Nephron progenitor cell (in vitro differentiated cells): ENCODE results near the gene TTC17.

Experiments
- DNase-seq: peaks from one replicate; pipeline ENCODE4 v3.0.0; 2021
- H3K27ac Mint-ChIP-seq: 2 replicates; pipeline ENCODE4 v1.8.0; 2021; ENCODE audit warnings: mild to moderate bottlenecking, moderate library complexity, mixed read lengths
- H3K27me3 Mint-ChIP-seq: 2 replicates; pipeline ENCODE4 v1.8.0; 2021; ENCODE audit warnings: mild to moderate bottlenecking, low read depth, mixed read lengths; ENCODE audit not compliant: poor library complexity
- H3K36me3 Mint-ChIP-seq: 2 replicates; pipeline ENCODE4 v1.8.0; 2021; ENCODE audit warnings: low read depth, mixed read lengths
- H3K4me1 Mint-ChIP-seq: 2 replicates; pipeline ENCODE4 v1.8.0; 2021; ENCODE audit warnings: mixed read lengths
- H3K4me3 Mint-ChIP-seq: 2 replicates; pipeline ENCODE4 v1.8.0; 2021; ENCODE audit warnings: mild to moderate bottlenecking, moderate library complexity, mixed read lengths
- H3K9me3 Mint-ChIP-seq: 2 replicates; pipeline ENCODE4 v1.8.0; 2021; ENCODE audit warnings: mild to moderate bottlenecking, moderate library complexity, mixed read lengths
- TF ChIP-seq, protein P1 (sequence below): fragments of 200-600 bp; sonication (generic); IDR thresholded peaks from 2 replicates; pipeline ENCODE4 v1.5.0; 2021; ENCODE audit warnings: antibody characterized with exemption

TTC17 gene

DNA sequence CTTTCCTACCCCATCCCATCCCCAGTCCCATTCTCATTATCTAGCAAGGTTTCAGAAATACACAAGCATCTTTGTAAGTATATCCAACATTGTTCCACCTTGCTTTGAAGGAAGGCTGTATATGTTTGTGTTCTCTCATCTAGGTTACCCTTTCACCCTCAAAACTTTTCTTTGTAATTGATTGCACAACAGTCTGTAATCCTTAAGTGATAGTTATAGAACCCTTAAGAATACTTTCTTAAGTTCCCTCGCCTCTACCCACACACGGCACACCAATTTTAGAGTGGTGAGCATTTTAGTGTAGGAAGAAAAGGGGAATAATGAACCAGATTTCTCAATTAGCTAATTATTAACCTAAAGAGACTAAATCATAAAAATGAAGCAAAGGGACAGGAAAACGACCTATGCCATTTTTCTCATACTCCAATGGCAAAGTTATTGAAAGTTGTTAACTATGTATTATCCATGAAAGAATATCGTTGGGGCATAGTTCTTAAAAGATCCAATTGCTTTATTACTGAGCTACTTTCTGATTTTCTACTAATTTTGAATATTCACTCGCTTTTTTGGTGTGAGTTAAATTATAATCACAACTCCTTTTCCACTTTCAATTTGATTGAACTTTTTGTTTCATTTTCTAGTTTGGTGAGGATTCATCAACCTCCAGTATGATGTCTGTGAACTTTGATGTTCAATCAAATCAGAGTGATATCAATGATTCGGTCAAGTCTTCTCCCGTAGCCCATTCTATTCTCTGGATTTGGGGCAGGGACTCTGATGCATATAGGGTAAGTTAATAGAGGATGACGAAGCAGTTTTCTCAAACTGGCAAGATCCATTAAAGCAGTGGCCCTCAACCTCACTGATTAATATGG is 44.9 kb downstream of the TTC17 start:
- no peaks in the 10 kb centered on the region for H3K9me3 Mint-ChIP-seq
- H3K4me1 Mint-ChIP-seq: no peaks in the 10 kb centered on the region
- no peaks in the 10 kb centered on the region for H3K27me3 Mint-ChIP-seq
- peaks cover 62% of the 10 kb centered on the region for H3K36me3 Mint-ChIP-seq
- no peak overlapping the region for H3K4me3 Mint-ChIP-seq
- TF ChIP-seq, protein P1, sequence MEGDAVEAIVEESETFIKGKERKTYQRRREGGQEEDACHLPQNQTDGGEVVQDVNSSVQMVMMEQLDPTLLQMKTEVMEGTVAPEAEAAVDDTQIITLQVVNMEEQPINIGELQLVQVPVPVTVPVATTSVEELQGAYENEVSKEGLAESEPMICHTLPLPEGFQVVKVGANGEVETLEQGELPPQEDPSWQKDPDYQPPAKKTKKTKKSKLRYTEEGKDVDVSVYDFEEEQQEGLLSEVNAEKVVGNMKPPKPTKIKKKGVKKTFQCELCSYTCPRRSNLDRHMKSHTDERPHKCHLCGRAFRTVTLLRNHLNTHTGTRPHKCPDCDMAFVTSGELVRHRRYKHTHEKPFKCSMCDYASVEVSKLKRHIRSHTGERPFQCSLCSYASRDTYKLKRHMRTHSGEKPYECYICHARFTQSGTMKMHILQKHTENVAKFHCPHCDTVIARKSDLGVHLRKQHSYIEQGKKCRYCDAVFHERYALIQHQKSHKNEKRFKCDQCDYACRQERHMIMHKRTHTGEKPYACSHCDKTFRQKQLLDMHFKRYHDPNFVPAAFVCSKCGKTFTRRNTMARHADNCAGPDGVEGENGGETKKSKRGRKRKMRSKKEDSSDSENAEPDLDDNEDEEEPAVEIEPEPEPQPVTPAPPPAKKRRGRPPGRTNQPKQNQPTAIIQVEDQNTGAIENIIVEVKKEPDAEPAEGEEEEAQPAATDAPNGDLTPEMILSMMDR: no peak
- no peak overlapping the region for H3K27ac Mint-ChIP-seq
- DNase-seq: no peak

DNA sequence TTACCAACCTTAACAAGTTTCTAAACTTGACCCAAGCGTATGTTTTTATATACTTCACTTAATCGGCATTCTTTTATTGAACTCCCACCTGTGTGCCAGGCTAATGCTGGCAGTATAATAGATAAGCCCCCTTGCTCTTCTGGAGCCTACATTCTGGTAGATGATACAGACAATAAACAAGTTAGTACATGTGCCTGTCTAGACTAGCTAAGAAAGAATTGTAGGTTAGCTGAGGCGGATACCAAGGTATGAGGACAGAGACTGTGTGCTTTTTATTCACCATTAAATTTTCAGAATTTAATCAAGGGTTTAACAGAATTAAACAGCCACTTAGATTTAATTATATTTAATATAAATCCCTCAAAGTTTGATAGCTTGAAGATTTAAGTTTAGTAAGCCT is 45.7 kb downstream of the TTC17 start:
- H3K9me3 Mint-ChIP-seq: no peaks in the 10 kb centered on the region
- TF ChIP-seq, protein P1: no peak
- peaks cover 64% of the 10 kb centered on the region for H3K36me3 Mint-ChIP-seq
- no peaks in the 10 kb centered on the region for H3K27me3 Mint-ChIP-seq
- no peaks in the 10 kb centered on the region for H3K4me1 Mint-ChIP-seq
- no peak for DNase-seq
- H3K4me3 Mint-ChIP-seq: no peak overlapping the region
- no peak overlapping the region for H3K27ac Mint-ChIP-seq

DNA sequence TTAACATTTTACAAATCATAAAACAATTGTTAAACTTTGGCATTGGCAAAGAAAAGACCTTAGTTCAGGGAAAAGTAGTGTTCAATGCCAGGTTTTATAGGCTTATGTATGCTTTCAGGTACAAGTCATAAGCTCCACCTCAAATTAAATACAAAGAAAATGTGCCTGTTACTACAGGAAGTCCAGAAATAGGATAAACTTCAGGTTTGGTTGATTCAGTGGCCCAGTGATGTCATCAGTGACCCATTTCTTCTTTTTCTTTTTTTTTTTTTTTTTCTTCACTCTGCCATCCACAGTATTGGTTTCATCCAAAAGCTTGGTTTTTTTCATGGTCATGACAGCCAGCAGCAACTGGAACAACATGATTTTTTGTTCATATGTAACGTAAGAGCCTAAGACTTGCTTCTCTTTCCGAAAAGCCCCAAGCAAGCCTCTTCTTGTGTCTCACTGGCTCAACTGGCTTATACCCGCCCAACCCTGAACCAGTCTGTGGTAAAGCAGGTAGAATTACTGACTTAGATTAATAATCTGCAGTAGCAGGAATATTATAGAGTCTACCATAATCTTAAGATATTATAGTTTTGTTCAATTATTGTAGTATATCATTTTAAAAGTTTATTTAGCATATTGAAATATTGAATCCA is 46.2 kb downstream of the TTC17 start:
- TF ChIP-seq, protein P1: no peak
- DNase-seq: no peak
- no peaks in the 10 kb centered on the region for H3K4me1 Mint-ChIP-seq
- H3K27me3 Mint-ChIP-seq: no peaks in the 10 kb centered on the region
- H3K27ac Mint-ChIP-seq: no peak overlapping the region
- peaks cover 64% of the 10 kb centered on the region for H3K36me3 Mint-ChIP-seq
- H3K4me3 Mint-ChIP-seq: no peak overlapping the region
- no peaks in the 10 kb centered on the region for H3K9me3 Mint-ChIP-seq

DNA sequence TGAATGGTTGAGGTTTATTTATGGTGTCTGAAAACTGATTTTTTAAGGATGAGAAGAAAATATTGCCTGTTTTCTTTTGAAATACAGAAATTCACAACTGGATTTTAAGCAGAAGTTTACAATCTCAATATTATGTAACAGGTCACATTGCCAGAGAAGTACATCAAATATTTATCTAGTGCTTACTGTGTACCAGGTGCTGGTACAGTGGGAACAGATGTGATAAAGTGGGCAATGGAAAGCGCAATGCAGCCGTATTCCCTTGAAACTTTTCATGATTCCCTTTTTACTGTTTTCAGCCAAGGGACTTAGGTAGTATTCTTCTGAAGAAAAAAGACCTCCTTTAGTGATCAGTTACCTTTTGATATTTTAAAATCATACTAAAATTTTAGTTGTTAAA is 49.6 kb downstream of the TTC17 start:
- no peaks in the 10 kb centered on the region for H3K27me3 Mint-ChIP-seq

DNA sequence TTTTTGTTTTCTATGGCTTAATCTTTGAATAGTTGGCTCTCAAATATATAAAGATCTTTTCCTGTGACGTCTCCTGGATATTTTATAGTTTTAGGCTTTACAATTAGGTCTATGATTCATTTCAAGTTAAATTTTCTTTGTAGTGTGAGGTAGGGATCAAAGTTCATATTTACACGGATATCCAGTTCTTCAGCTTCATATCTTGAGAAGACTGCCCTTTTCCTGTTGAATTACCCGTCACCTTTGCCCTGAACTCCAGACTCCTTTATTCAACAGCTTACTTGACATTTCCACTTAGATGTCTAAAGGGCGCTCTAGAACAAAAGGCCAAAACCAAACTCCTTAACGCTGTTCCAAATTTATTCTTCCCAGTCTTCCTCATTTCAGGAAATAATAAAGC is 51.7 kb downstream of the TTC17 start:
- DNase-seq: no peak
- H3K27ac Mint-ChIP-seq: peak overlapping the region; percentile 3
- H3K27me3 Mint-ChIP-seq: no peaks in the 10 kb centered on the region
- H3K4me3 Mint-ChIP-seq: no peak overlapping the region
- H3K4me1 Mint-ChIP-seq: no peaks in the 10 kb centered on the region
- H3K36me3 Mint-ChIP-seq: peaks cover 60% of the 10 kb centered on the region
- TF ChIP-seq, protein P1: no peak
- H3K9me3 Mint-ChIP-seq: no peaks in the 10 kb centered on the region

More for the DNA sequence above, 49.6 kb downstream of the TTC17 start:
- Mint-ChIP-seq H3K27ac (no peak overlapping the region), H3K36me3 (peaks cover 64% of the 10 kb centered on the region), H3K4me3 (no peak overlapping the region), H3K4me1 (no peaks in the 10 kb centered on the region), H3K9me3 (no peaks in the 10 kb centered on the region)
- TF ChIP-seq, protein P1: no peak
- DNase-seq: no peak
